GM19463 (cell line): ENCODE data around the gene SCAPER.

Experiments
- ATAC-seq: cut with Tn5 transposase; IDR thresholded peaks from one replicate; pipeline ENCODE4 v1.9.1; 2021; ENCODE audit warnings: mild to moderate bottlenecking, moderate library complexity; ENCODE audit not compliant: unreplicated experiment

The SCAPER gene

GRCh38 chr15:76905013-76905839 lies at the start of gene SCAPER:
TSS of gene SCAPER (minus strand) at chr15:76905340. CDS start at chr15:76883817, 21,523 bp downstream.
- peak; percentile 80 for ATAC-seq

GRCh38 chr15:76954744-76955143 lies 49.6 kb upstream of the SCAPER start:
- no peak for ATAC-seq

GRCh38 chr15:76953913-76954312 lies 48.8 kb upstream of the SCAPER start:
- no peak for ATAC-seq

- ATAC-seq = no peak
Measured at GRCh38 chr15:76951220-76951619, 46.1 kb upstream of the SCAPER start.

GRCh38 chr15:76947454-76947853 lies 42.3 kb upstream of the SCAPER start:
- no peak for ATAC-seq

GRCh38 chr15:76945494-76946093 lies 40.5 kb upstream of the SCAPER start:
- ATAC-seq = no peak

- no peak for ATAC-seq
Measured at GRCh38 chr15:76942331-76942730, 37.2 kb upstream of the SCAPER start.

GRCh38 chr15:76941636-76942035 lies 36.5 kb upstream of the SCAPER start:
- ATAC-seq = no peak

- ATAC-seq = no peak
Measured at GRCh38 chr15:76939715-76940114, 34.6 kb upstream of the SCAPER start.

- no peak for ATAC-seq
Measured at GRCh38 chr15:76938752-76939151, 33.6 kb upstream of the SCAPER start.

- no peak for ATAC-seq
Measured at GRCh38 chr15:76936671-76937070, 31.5 kb upstream of the SCAPER start.

GRCh38 chr15:76935620-76936019 lies 30.5 kb upstream of the SCAPER start:
- ATAC-seq = no peak

GRCh38 chr15:76932135-76932966 lies 27.2 kb upstream of the SCAPER start:
- no peak for ATAC-seq

- peak; percentile 98 for ATAC-seq
Measured at GRCh38 chr15:76931397-76932134, 26.4 kb upstream of the SCAPER start, which contains the start of gene RCN2. TSS of gene RCN2 (plus strand) at chr15:76931749. CDS start at chr15:76931842, 93 bp downstream.

GRCh38 chr15:76930831-76931396 lies 25.8 kb upstream of the SCAPER start:
- ATAC-seq = no peak

- ATAC-seq = no peak
Measured at GRCh38 chr15:76929011-76929760, 24.0 kb upstream of the SCAPER start.

- ATAC-seq = no peak
Measured at GRCh38 chr15:76928201-76928600, 23.1 kb upstream of the SCAPER start.

GRCh38 chr15:76916369-76916768 lies 11.2 kb upstream of the SCAPER start:
- ATAC-seq = no peak

- no peak for ATAC-seq
Measured at GRCh38 chr15:76913737-76914136, 8.6 kb upstream of the SCAPER start.

- ATAC-seq = no peak
Measured at GRCh38 chr15:76912430-76912829, 7.3 kb upstream of the SCAPER start.
